LNCaP clone FGC (cell line): ENCODE measurements around the gene BCL2L1.
A peak's percentile ranks its signal among the peaks of the same experiment; 100 is the strongest.

Experiments used
- DNase-seq: peaks from one replicate; pipeline ENCODE4 v3.0.0-alpha.2; 2011; ENCODE audit warnings: low read depth
- H3K4me3 ChIP-seq: 2 replicates; pipeline ENCODE4 v1.5.1; 2011; ENCODE audit warnings: mild to moderate bottlenecking, low read depth, low read length, control low read depth
- CTCF ChIP-seq: IDR thresholded peaks from 2 replicates; pipeline ENCODE4 v1.5.1; 2012; ENCODE audit warnings: mild to moderate bottlenecking; ENCODE audit not compliant: control insufficient read depth, insufficient read depth; ENCODE audit errors: extremely low read depth

Gene BCL2L1

GRCh38 chr20:31722257-31723068 lies at the start of gene BCL2L1:
TSS of gene BCL2L1 (minus strand) at chr20:31722868. CDS start at chr20:31722218, 650 bp downstream.
- TF ChIP-seq CTCF, result peak; percentile 43
- peak within 1 kb of the TSS; percentile 89 for H3K4me3 ChIP-seq
- DNase-seq, result peak; percentile 62

DNA sequence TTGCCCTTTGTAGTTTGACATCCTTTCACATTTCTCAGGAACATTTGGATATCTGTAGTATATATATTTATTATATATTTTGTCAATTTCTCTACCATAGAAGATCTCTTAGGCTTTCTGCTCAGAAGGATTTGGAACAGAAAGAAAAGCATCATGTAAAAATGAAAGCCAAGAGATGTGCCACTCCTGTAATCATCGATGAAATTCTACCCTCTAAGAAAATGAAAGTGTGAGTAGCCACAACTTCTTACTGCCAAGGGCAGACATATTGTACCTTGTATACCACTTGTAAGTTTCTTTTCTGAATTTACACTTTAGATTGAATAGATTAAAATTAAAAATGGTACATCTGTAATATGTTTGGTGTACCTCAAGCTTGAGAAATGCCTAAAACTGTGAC lies 47.6 kb upstream of the BCL2L1 start:
- 0 out of 2 replicates have a peak overlapping the region, but pooled peaks have one; percentile 18 for H3K4me3 ChIP-seq
- DNase-seq, result no peak
- no peak for TF ChIP-seq CTCF

DNA sequence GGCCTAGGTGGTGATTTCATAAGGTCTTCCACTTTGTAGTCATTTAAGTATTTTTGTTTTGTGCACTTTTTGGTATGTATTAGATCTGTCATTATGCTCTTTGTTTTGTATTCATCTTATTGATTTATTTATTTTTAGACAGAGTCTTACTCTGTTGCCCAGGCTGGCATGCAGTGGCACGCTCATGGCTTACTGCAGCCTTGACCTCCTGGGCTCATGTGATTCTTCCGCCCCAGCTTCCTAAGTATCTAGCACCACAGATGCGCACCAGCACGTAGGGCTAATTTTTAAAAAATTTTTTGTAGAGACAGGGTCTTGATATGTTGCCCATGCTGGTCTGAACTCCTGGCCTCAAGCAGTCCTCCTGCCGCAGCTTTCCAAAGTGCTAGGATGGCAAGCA lies 47.0 kb upstream of the BCL2L1 start:
- no peak overlapping the region for H3K4me3 ChIP-seq
- TF ChIP-seq CTCF, result no peak
- DNase-seq, result no peak

DNA sequence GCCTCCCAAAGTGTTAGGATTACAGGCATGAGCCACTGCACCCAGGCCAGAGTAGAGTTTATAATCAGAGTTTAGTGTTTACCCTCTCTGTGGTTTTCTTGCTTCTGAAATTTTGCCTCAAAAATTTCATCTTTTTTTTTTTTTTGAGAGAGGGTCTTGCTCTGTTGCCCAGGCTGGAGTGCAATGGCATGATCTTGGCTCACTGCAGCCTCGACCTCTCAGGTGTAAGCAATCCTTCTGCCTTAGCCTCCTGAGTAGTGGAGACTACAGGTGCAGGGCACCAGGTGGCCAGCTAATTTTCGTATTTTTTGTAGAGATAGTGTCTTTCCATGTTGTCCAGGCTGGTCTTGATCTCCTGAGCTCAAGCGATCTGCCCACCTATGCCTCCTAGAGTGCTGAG lies 45.1 kb upstream of the BCL2L1 start:
- no peak overlapping the region for H3K4me3 ChIP-seq
- DNase-seq, result no peak
- TF ChIP-seq CTCF, result no peak

DNA sequence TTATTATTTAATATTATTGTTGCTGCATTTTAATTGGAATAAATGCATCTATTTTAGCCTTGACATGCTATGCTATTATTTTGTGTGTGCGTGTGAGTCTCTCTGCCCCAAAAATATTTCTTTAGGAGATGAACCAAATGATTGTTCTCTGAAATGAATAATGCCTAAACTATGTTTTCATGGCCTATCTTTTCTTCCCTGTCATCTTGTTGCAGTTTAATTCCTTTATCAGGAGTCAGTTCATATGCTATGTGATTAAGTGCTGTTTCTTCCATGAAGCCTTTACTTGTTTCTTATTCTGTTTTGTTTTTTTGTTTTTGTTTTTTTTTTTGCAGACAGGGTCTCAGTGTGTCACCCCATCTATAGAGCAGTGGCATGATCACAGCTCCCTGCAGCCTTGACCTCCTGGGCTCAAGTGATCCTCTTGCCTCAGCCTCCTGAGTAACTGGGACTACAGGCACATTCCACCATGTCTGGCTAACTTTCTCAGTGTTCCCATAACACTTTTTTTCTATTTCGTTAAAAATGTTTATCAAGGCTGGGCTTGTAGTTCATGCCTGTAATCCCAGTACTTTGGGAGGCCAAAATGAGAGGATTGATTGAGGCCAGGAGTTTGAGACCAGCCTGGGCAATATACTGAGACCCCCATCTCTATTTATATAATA lies 42.1 kb upstream of the BCL2L1 start:
- no peak for TF ChIP-seq CTCF
- DNase-seq, result no peak

GRCh38 chr20:31760519-31761240 lies 38.0 kb upstream of the BCL2L1 start:
- H3K4me3 ChIP-seq, result no peak overlapping the region
- DNase-seq, result no peak
- TF ChIP-seq CTCF, result no peak

More for the DNA sequence above, 42.1 kb upstream of the BCL2L1 start:
- H3K4me3 ChIP-seq, result no peak overlapping the region
